ENCODE results near the gene OAS2.

OAS2 gene

DNA sequence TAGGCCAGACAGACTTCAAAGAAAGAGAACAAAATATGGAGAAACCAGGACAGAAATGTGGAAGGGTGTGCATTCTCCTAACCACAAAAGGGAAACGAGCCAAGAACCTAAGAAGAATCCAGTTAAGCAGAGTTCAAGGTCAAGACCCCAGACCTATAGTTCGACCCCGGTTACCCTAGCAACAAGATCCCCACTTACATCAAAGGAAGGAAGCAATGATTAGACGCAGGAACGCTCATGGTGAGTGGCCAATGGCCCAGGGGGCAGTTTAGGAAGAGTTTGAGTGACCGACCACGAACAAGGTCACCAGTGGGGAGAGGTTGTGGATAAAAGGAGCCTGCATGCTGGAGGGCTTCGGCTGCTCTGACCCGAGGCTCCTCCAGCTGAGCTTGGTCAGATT lies 36.2 kb downstream of the OAS2 start:
- no peak for DNase-seq

- no peak for DNase-seq
These were observed 38.5 kb downstream of the OAS2 start for GRCh38 chr12:113016796-113017195.

DNA sequence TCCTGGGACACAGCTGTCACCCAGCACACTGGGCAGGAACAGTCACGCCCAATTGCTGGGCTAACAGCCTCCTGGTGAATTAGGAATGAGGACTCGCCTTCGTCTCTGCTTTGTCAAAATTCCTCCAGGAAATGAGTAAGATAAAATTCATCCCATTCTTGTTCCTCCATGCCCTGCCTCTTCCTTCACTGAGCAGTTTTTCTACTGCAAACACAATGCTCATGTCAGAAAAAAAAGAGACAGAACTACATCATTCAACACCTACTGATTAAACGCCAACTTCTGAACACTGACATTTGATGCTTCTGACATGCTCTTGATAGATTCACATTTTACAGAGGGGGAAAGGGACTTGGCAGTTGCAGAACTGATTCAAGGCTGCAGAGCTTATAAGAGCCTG lies 40.7 kb downstream of the OAS2 start:
- DNase-seq = no peak

DNA sequence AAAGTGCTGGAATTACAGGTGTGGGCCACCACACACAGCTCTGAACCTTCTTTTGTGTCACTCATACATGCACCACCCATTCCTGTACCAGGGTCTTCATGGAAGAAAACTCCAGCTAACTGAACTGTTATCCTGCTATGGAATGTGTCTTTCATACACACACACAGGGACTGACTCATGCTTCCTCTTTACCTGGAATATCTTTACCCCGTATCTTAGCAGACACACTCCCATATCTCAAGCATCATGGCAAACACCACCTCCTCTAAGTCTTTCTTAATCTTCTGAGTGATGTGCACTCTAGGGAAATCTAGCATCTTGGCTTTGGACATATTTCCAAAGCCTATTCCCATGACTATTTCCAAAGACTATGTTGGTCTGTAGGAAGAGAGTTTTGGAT lies 43.2 kb downstream of the OAS2 start:
- no peak for DNase-seq

GRCh38 chr12:113022563-113023297 lies 44.4 kb downstream of the OAS2 start:
- no peak for DNase-seq

- no peak for DNase-seq
These were observed 49.4 kb downstream of the OAS2 start for GRCh38 chr12:113027726-113028125.

- DNase-seq = peak in 16 of 51 donors; percentile 1 to 51 (median 9)
These were observed 52.7 kb downstream of the OAS2 start for GRCh38 chr12:113030875-113031525.

GRCh38 chr12:113039911-113040445 lies 61.7 kb downstream of the OAS2 start:
- DNase-seq = no peak

- DNase-seq = peak in 3 of 51 donors; percentile 24 to 46 (median 44)
These were observed 62.4 kb downstream of the OAS2 start for GRCh38 chr12:113040722-113041171.

DNA sequence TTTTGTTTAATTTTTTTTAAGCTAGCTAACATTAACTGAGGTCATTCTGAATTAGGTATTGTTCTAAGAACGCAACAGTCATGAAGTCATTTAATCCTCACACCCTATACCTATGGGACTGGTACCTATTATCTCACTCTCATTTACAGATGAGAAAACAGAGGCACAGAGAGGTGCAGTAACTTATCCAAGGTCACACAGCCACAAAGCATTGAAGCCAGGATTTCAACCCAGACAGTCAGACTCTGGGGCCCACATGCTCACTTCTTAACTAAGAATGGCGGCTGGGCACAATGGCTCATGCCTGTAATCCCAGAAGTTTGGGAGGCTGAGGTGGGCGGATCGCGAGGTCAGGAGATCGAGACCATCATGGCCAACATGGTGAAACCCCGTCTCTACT lies 63.2 kb downstream of the OAS2 start:
- DNase-seq = no peak

DNA sequence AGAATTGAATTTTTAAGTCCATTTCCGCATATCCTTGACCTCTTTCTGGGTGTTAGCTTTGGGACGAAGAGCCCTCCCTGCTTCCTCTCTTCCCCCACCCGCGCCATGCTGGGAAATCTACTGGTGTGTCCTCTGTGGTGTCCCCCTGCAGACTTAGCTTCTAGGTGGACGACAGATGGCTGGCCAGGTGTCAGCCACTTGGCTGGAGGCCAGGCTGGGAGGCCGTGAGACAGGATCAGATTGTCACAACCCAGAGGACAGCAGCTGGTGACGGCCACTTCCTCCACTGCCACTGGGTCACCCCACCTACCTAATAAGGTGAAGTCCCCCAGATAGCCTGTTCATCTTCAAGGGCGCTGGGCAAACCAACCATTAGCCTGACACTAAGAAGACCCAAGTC lies 64.9 kb downstream of the OAS2 start:
- DNase-seq = no peak

GRCh38 chr12:113044516-113044915 lies 66.2 kb downstream of the OAS2 start:
- no peak for DNase-seq

DNA sequence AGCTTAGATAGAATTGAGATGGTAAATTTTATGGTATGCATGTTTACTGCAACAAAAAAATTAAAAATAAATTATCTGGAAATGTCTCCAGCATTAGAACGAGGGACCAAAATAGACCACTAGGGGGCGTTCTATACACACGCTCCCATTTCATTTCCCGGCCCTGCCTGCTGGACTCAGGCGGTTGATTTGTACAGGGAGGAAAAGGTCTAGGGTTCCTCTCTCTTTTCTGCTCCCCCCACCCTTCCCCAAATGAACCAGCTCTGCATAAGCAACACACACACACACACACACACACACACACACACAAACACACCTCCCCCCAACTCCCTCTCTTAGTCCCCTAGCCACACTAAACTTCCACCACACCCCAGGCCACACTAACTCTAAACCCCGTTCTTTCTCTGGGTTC lies 70.4 kb downstream of the OAS2 start:
- peak in 32 of 51 donors; percentile 6 to 65 (median 35) for DNase-seq

DNA sequence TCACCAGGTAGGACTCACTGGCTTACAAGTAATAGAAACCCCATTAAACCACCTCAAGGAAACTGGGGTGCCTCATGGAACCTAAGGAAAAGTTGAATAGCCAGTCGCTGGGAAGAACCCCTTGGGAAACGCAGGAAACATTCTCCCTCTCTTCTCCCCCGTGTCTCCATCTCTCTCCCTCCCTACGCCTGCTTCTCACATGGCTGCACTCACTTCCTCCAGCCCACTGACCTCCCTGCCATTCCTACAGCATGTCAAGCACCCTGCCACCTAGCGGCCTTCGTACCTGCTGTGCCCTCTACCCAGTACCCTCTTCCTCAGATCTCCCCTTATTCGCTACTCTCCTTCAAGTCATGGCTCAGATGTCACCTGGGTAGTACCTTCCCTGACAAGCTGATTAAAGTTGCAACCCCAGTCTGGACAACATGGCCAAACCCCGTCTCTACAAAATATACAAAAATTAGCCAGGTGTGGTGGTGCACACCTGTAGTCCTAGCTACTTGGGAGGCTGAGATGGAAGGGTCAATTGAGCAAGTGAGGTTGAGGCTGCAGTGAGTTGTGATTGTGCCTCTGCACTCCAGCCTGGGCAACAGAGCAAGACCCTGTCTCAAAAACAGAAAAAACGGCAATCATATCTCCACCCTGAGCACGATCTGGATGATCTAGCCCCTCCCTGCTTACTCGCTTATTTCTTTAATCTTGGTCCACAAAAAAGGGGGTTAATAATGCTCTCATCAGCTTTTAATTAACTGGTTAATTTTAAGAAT lies 71.8 kb downstream of the OAS2 start:
- DNase-seq = no peak

- DNase-seq = no peak
These were observed 72.5 kb downstream of the OAS2 start for GRCh38 chr12:113050795-113051194.

- no peak for DNase-seq
These were observed 73.4 kb downstream of the OAS2 start for GRCh38 chr12:113051759-113052158.

GRCh38 chr12:113052326-113052725 lies 74.0 kb downstream of the OAS2 start:
- DNase-seq = no peak

GRCh38 chr12:113054948-113055486 lies 76.7 kb downstream of the OAS2 start:
- no peak for DNase-seq

- DNase-seq = no peak
These were observed 77.5 kb downstream of the OAS2 start for GRCh38 chr12:113055594-113056380.

DNA sequence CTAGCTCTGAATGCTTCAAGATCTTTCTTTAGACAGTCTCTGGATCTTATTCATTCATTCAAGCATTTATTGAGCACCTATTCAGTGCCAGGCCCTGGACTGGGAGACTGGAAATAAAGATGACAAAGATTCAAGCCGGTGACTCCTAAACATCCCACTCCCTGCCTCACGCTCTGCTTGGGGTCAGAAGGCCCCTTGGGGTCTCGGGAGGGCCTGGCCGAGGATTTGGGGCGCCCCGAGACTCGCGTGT lies 78.0 kb downstream of the OAS2 start:
- DNase-seq = no peak
